WTC11 (cell line): ENCODE measurements around the gene SREBF2. TPM values are rescaled to one million over a fixed set of nuclear protein-coding genes. Genes with fewer than 3 reads are reported as not detected.
A peak's percentile ranks its signal among the peaks of the same experiment; 100 is the strongest.

Source experiments
- ATAC-seq: fragments of 200-7000 bp; cut with Tn5 transposase; 2 replicates; pipeline ENCODE4 v1.10.0; 2021; ENCODE audit warnings: mild to moderate bottlenecking, moderate library complexity
- CTCF ChIA-PET: fragments of 300-600 bp; sonication (Branson Sonifier 250); formaldehyde crosslinking; loops from one replicate; lab custom pipeline; 2021; ENCODE audit warnings: antibody characterized with exemption; lab: Charles Lee
- POLR2A ChIA-PET: fragments of 350-600 bp; sonication (Branson Sonifier 250); formaldehyde crosslinking; loops from one replicate; lab custom pipeline; 2021; ENCODE audit warnings: antibody characterized with exemption; lab: Charles Lee
- DNase-seq: peaks from one replicate; pipeline ENCODE4 v3.0.0; 2021; ENCODE audit warnings: low spot score
- H3K27ac Mint-ChIP-seq: 2 replicates; pipeline ENCODE4 v1.8.0; 2021; ENCODE audit warnings: mixed read lengths
- H3K27me3 Mint-ChIP-seq: 2 replicates; pipeline ENCODE4 v1.8.0; 2021; ENCODE audit warnings: low read depth, mild to moderate bottlenecking, moderate library complexity, mixed read lengths
- H3K36me3 Mint-ChIP-seq: 2 replicates; pipeline ENCODE4 v1.8.0; 2021; ENCODE audit warnings: mixed read lengths
- H3K4me1 Mint-ChIP-seq: 2 replicates; pipeline ENCODE4 v1.8.0; 2022; ENCODE audit warnings: mixed read lengths
- H3K4me3 Mint-ChIP-seq: 2 replicates; pipeline ENCODE4 v1.8.0; 2021; ENCODE audit warnings: mild to moderate bottlenecking, moderate library complexity, mixed read lengths
- H3K9me3 Mint-ChIP-seq: 2 replicates; pipeline ENCODE4 v1.8.0; 2021; ENCODE audit warnings: mixed read lengths
- ATF3 ChIP-seq: sonication (generic); formaldehyde crosslinking; conservative IDR thresholded peaks from 2 replicates; pipeline ENCODE4 v1.8.1; 2022; ENCODE audit warnings: mild to moderate bottlenecking, missing genetic modification reagents
- CBFB ChIP-seq: sonication (generic); formaldehyde crosslinking; IDR thresholded peaks from 2 replicates; pipeline ENCODE4 v1.8.1; 2022; ENCODE audit warnings: mild to moderate bottlenecking, low read depth, missing genetic modification reagents
- CREB1 ChIP-seq: sonication (generic); formaldehyde crosslinking; IDR thresholded peaks from 2 replicates; pipeline ENCODE4 v1.8.0; 2023; ENCODE audit warnings: mild to moderate bottlenecking, missing genetic modification reagents
- CREM ChIP-seq: sonication (generic); formaldehyde crosslinking; IDR thresholded peaks from 2 replicates; pipeline ENCODE4 v1.8.1; 2022; ENCODE audit warnings: mild to moderate bottlenecking, missing genetic modification reagents, moderate library complexity
- E2F5 ChIP-seq: sonication (generic); formaldehyde crosslinking; IDR thresholded peaks from 2 replicates; pipeline ENCODE4 v1.8.1; 2022; ENCODE audit warnings: mild to moderate bottlenecking, moderate library complexity, missing genetic modification reagents
- ESRRA ChIP-seq: sonication (generic); formaldehyde crosslinking; IDR thresholded peaks from 2 replicates; pipeline ENCODE4 v1.8.1; 2022; ENCODE audit warnings: mild to moderate bottlenecking, missing genetic modification reagents, borderline replicate concordance
- GABPB1 ChIP-seq: sonication (generic); formaldehyde crosslinking; IDR thresholded peaks from 2 replicates; pipeline ENCODE4 v1.8.1; 2023; ENCODE audit warnings: mild to moderate bottlenecking, missing genetic modification reagents
- KAT7 ChIP-seq: sonication (generic); formaldehyde crosslinking; IDR thresholded peaks from 2 replicates; pipeline ENCODE4 v1.8.1; 2023; ENCODE audit warnings: missing genetic modification reagents, mild to moderate bottlenecking, borderline replicate concordance
- NFATC4 ChIP-seq: fragments of 250-450 bp; sonication (Bioruptor Pico); IDR thresholded peaks from 2 replicates; pipeline ENCODE4 v1.9.0; 2021; ENCODE audit warnings: mild to moderate bottlenecking
- NFE2L1 ChIP-seq: sonication (generic); formaldehyde crosslinking; IDR thresholded peaks from 2 replicates; pipeline ENCODE4 v1.8.1; 2023; ENCODE audit warnings: missing genetic modification reagents
- NFYB ChIP-seq: sonication (generic); formaldehyde crosslinking; conservative IDR thresholded peaks from 2 replicates; pipeline ENCODE4 v1.8.0; 2022; ENCODE audit warnings: low read depth, missing genetic modification reagents
- NR3C1 ChIP-seq: sonication (generic); formaldehyde crosslinking; conservative IDR thresholded peaks from 2 replicates; pipeline ENCODE4 v1.8.1; 2023; ENCODE audit warnings: low read depth, mild to moderate bottlenecking, missing genetic modification reagents
- PREB ChIP-seq: sonication (generic); formaldehyde crosslinking; IDR thresholded peaks from 2 replicates; pipeline ENCODE4 v1.8.1; 2022; ENCODE audit warnings: mild to moderate bottlenecking, missing genetic modification reagents, moderate library complexity, borderline replicate concordance
- RELA ChIP-seq: sonication (generic); formaldehyde crosslinking; IDR thresholded peaks from 2 replicates; pipeline ENCODE4 v1.8.1; 2022; ENCODE audit warnings: missing genetic modification reagents, mild to moderate bottlenecking, borderline replicate concordance
- RORB ChIP-seq: fragments of 250-450 bp; sonication (Bioruptor Pico); IDR thresholded peaks from 2 replicates; pipeline ENCODE4 v1.9.0; 2021; ENCODE audit warnings: mild to moderate bottlenecking
- TCF7 ChIP-seq: sonication (generic); formaldehyde crosslinking; IDR thresholded peaks from 2 replicates; pipeline ENCODE4 v1.8.0; 2022; ENCODE audit warnings: mild to moderate bottlenecking, low read depth, missing genetic modification reagents, moderate library complexity
- USF2 ChIP-seq: sonication (generic); formaldehyde crosslinking; IDR thresholded peaks from 2 replicates; pipeline ENCODE4 v1.8.1; 2023; ENCODE audit warnings: mild to moderate bottlenecking, missing genetic modification reagents, moderate library complexity
- ZNF219 ChIP-seq: sonication (generic); formaldehyde crosslinking; IDR thresholded peaks from 2 replicates; pipeline ENCODE4 v1.8.0; 2023; ENCODE audit warnings: missing genetic modification reagents, mild to moderate bottlenecking, borderline replicate concordance
- ZNF232 ChIP-seq: sonication (generic); formaldehyde crosslinking; IDR thresholded peaks from 2 replicates; pipeline ENCODE4 v1.8.0; 2022; ENCODE audit warnings: mild to moderate bottlenecking, missing genetic modification reagents
- ZNF281 ChIP-seq: sonication (generic); formaldehyde crosslinking; IDR thresholded peaks from 2 replicates; pipeline ENCODE4 v1.8.0; 2023; ENCODE audit warnings: mild to moderate bottlenecking, missing genetic modification reagents
- ZNF396 ChIP-seq: fragments of 250-450 bp; sonication (Bioruptor Pico); IDR thresholded peaks from 2 replicates; pipeline ENCODE4 v1.8.0; 2021; ENCODE audit warnings: mild to moderate bottlenecking, moderate library complexity, borderline replicate concordance
- ZNF425 ChIP-seq: fragments of 250-450 bp; sonication (Bioruptor Pico); conservative IDR thresholded peaks from 2 replicates; pipeline ENCODE4 v1.9.0; 2021; ENCODE audit warnings: mild to moderate bottlenecking
- ZNF671 ChIP-seq: fragments of 250-450 bp; sonication (Bioruptor Pico); IDR thresholded peaks from 2 replicates; pipeline ENCODE4 v1.8.0; 2021; ENCODE audit warnings: mild to moderate bottlenecking
- total RNA-seq: library from RNA; stranded (reverse); gene quantifications from 3 replicates; pipeline ENCODE4 v1.2.3, GENCODE V29; 2021

The SREBF2 gene
- total RNA-seq, 1 experiment from 2014 or later, result 151 TPM

GRCh38 chr22:41828516-41828915 is 4.4 kb upstream of the SREBF2 start:
- ATAC-seq, result no peak
- H3K9me3 Mint-ChIP-seq, result no peaks in the 10 kb centered on the region
- no peak overlapping the region for H3K4me3 Mint-ChIP-seq
- H3K36me3 Mint-ChIP-seq, result peaks cover 4% of the 10 kb centered on the region
- ChIA-PET POLR2A (no interaction called here), CTCF (interaction anchor here (1.1 to 7.8 kb wide), 4 partner anchors 66 to 132 kb away, joined by 4 to 59 read pairs (median 8); no protein-coding TSS in a partner anchor)
- H3K4me1 Mint-ChIP-seq, result peaks cover 46% of the 10 kb centered on the region
- H3K27me3 Mint-ChIP-seq, result no peaks in the 10 kb centered on the region; the same call in 1 of the 2 replicates
- TF ChIP-seq ZNF219 (no peak), USF2 (no peak), CBFB (no peak), RELA (CRISPR knock-in tag) (no peak), TCF7 (no peak), GABPB1 (CRISPR knock-in tag) (no peak), ZNF396 (CRISPR knock-in tag) (no peak), ATF3 (CRISPR knock-in tag) (no peak), NFE2L1 (CRISPR knock-in tag) (no peak), ESRRA (CRISPR knock-in tag) (no peak), NFATC4 (no peak), CREB1 (CRISPR knock-in tag) (no peak), NR3C1 (CRISPR knock-in tag) (no peak)
- H3K27ac Mint-ChIP-seq, result peak overlapping the region; percentile 45; the same call in 1 of the 2 replicates
- no peak for DNase-seq

GRCh38 chr22:41830174-41830573 is 2.7 kb upstream of the SREBF2 start:
- H3K4me1 Mint-ChIP-seq, result peaks cover 44% of the 10 kb centered on the region
- H3K36me3 Mint-ChIP-seq, result peaks cover 4% of the 10 kb centered on the region
- ATAC-seq, result no peak
- peak; percentile 20 for DNase-seq
- no peak overlapping the region for H3K4me3 Mint-ChIP-seq
- H3K27ac Mint-ChIP-seq, result peak overlapping the region; percentile 57
- POLR2A ChIA-PET, result no interaction called here
- no peaks in the 10 kb centered on the region for H3K27me3 Mint-ChIP-seq
- TF ChIP-seq ZNF281, result no peak
- TF ChIP-seq CREM (CRISPR knock-in tag), result no peak
- TF ChIP-seq ZNF425 (CRISPR knock-in tag), result no peak
- no peak for TF ChIP-seq ZNF232 (CRISPR knock-in tag)
- TF ChIP-seq ZNF396 (CRISPR knock-in tag), result no peak
- TF ChIP-seq, all 79 proteins: peak for 0
- no peaks in the 10 kb centered on the region for H3K9me3 Mint-ChIP-seq
- CTCF ChIA-PET, result interaction anchor here (2.1 to 7.8 kb wide), 2 partner anchors 84 to 133 kb away, joined by 6 to 59 read pairs; no protein-coding TSS in a partner anchor

GRCh38 chr22:41831383-41831782 is 1.5 kb upstream of the SREBF2 start:
- Mint-ChIP-seq H3K27ac (peak overlapping the region; percentile 100), H3K36me3 (peaks cover 8% of the 10 kb centered on the region), H3K4me1 (peaks cover 46% of the 10 kb centered on the region), H3K27me3 (no peaks in the 10 kb centered on the region), H3K9me3 (no peaks in the 10 kb centered on the region), H3K4me3 (peak overlapping the region; percentile 83)
- POLR2A ChIA-PET, result interaction anchor here (2.4 kb wide), 1 partner anchor 31 kb away, joined by 21 read pairs; the partner anchor contains the start of gene CCDC134
- no peak for DNase-seq
- ATAC-seq, result no peak
- CTCF ChIA-PET, result interaction anchor here (0.7 to 7.8 kb wide), 5 partner anchors 31 to 134 kb away, joined by 4 to 59 read pairs (median 6); no protein-coding TSS in a partner anchor
- TF ChIP-seq PREB, result no peak
- TF ChIP-seq TCF7, result no peak
- no peak for TF ChIP-seq NR3C1 (CRISPR knock-in tag)
- no peak for TF ChIP-seq RORB (CRISPR knock-in tag)
- TF ChIP-seq E2F5 (CRISPR knock-in tag), result no peak
- TF ChIP-seq NFYB, result no peak
- TF ChIP-seq KAT7 (CRISPR knock-in tag), result no peak
- no peak for TF ChIP-seq ZNF671 (CRISPR knock-in tag)
- no peak for TF ChIP-seq GABPB1 (CRISPR knock-in tag)
- TF ChIP-seq ESRRA (CRISPR knock-in tag), result no peak
